GM18858 (cell line): ENCODE results near the gene GGA2.
"Not testable (repeated sequence)": the region's sequence is repeated elsewhere in the genome, so short reads cannot be mapped to it uniquely, and the experiment has no call there.

Experiments
- ATAC-seq: cut with Tn5 transposase; IDR thresholded peaks from one replicate; pipeline ENCODE4 v1.9.1; 2021; ENCODE audit not compliant: unreplicated experiment

The GGA2 gene

DNA sequence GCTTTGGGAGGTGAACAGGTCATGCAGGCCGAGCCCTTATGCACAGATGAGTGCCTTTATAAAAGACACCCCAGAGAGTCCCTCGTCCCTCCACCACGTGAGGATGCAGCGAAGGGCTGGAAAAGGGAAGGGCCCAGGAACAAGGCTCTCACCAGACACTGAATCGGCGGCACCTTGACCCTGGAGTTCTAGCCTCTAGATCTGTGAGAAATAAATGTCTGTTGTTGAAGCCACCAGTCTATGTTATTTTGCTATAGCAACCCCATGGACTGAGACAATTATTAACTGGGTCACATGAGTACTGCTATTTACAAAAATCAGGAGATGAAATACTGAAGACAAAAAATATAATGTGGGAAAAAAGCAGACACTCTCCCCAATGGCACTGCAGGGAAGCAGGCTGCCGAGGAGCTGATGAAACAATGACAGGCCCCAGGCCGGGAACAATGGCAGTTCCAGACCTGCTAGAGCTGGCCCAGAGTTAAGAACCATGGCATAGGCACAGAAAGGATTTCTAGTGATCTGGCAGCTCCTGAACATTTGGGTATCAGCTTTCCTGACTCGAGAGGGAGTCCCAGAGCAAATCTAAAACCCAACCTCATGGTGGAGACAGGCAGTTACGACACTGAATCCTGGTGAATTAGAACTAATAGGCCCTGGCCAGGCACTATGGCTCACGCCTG lies 17.8 kb upstream of the GGA2 start:
- ATAC-seq: no peak

DNA sequence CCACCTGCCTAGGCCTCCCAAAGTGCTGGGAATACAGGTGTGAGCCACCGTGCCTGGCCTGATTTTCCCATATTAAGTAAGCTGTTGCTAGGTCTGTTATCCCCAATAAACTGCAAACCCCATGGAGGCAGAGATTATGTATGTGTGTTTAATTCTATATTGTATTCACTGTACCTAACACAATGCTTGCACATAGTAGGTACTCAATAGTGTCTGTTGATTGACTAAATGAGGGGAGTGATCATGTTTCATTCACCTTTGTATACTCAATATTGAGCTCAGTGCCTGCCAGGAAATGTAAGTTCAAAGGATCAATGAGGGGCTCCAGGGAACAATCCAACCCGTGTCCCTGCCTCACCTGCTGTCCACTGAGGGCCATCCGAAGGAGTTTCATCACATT lies 14.6 kb upstream of the GGA2 start:
- no peak for ATAC-seq

DNA sequence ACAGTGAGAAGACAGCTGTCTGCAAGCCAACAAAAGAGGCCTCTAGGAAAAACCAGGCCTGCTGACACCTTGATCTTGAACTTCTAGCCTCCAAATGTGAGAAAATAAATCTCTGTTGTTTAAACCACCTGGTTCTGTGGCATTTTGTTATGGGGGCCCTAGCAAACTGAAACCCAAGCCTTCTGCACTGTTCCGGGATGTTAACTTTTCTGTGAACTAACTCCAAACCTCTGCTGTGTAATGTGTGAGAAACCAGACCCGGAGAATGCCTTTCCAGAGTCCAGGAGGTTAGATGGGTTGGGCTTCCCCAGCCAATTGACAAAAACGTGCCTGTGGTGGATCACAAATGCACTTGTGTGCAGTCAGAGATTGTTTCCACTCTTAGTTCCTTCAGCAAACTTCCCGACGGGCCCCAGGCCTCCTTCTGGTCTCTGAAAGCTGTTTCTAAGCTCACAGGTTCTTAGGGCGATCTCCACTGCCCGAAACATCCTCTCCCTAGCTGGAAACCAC lies 13.6 kb upstream of the GGA2 start:
- no peak for ATAC-seq

DNA sequence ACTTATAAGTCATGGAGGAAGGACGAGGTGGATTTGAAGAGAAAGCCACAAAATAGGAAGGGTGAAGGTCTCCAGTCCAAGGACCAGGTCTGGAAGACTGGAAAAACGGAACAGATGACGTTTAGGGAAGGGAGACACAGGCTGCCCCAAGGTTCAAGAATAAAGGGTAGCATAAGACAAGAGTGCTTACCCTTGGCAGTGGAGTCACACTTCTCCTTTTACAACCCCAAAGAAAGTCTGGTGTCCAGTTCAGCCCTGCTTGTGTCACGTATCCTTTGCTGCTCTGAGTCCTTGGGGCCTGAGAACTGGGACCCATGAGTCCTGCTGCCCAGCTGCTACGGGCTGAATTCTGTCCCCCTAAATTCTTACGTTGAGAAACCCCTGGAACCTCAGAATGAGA lies 13.0 kb upstream of the GGA2 start:
- ATAC-seq: no peak

DNA sequence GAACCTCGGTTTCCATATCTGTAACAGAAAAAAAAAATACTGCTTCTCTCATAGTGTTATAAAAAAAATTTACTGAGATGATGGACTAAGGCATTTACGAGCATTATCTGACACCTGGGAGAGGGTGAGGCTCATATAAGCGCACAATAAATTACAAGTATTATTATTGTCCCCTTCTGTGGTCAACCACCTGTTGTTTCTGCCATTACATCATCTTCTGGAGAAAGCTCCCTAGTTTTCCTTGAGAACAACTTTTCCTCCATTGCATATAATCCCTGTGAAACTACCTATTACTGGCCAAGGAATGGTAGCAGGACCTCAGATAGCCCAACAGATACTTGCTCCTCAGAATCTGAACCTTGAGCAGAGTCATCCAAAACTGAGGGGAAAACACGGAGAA lies 11.7 kb upstream of the GGA2 start:
- ATAC-seq: no peak

DNA sequence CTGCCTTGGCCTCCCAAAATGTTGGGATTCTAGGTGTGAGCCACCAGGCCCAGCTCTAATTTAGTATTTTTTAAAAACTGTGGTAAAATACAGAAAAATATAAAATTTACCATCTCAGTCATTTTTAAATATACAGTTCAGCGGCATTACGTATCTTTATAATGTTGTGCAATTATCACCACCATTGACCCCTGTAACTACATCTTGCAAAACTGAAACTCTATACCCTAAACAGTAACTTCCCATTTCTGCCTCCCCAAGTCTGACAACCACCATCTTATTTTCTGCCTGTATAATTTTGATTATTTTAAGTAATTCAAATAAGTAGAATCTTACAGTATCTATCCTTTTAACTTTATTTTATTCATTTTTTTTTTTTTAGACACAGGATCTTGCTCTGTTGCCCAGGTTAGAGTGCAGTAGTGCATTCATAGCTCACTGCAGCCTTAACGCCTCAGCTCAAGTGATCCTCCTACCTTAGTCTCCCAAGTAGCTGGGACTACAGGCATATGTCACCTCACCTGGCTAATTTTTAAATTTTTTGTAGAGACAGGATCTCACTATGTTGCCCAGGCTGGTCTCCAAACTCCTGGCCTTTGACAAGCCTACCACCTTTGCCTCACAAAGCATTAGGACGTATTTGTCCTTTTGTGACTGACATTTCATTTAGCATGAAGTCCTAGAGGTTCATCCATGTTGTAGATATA lies 10.9 kb upstream of the GGA2 start:
- no peak for ATAC-seq

DNA sequence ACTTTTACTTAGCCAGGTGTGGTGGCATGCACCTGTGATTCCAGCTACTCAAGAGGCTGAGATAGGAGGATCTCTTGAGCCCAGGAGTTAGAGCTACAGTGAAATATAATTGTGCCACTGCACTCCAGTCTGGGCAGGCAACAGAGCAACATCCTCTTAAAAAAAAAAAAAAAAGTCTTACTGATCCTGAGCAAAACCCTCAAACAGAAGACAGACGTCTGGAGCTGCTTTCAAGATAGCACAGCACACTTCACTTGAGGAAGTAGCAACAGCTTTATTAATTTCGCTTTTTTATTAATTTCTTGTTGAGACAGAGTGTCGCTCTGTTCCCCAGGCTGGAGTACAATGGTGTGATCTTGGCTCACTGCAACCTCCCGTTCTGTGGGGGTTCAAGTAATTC lies 10.2 kb upstream of the GGA2 start:
- no peak for ATAC-seq

DNA sequence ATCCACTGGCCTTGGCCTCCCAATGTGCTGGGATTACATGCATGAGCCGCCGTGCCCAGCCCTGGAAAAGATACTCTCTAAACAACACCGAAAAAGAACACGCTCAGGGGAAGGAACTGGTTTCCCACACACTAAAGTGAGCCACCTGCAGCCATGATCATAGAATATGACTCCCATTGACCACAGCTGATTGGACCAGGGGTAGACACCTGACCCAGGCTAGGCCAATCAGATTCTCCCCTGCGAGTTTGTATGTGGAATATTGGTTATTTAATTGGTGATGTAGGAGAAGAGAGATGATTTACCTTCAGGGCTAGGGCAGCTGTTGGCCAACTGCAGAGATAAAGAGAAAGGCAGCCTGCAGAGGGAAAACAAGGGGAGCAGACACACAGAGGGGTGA lies 9.0 kb upstream of the GGA2 start:
- no peak for ATAC-seq

DNA sequence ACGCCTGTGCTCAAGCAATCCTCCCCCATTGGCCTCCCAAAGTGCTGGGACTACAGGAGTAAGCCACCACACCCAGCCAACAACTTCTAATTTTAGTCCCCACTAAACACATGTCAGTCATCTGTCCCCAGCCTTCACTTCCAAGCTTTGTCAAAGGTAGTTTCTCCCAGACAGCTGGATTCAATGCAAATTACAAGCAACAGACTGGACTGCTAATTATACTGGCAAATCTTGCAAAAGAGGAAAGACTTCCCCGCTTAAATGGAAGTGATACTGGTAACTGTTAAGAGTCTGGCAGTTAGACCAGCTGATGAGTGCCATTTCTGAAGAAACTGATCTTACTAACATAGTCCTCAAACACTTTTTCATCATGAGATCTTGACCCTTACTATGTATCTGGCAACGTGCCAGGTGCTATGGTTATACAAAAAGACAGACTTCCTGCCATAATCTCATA lies 8.2 kb upstream of the GGA2 start:
- no peak for ATAC-seq

DNA sequence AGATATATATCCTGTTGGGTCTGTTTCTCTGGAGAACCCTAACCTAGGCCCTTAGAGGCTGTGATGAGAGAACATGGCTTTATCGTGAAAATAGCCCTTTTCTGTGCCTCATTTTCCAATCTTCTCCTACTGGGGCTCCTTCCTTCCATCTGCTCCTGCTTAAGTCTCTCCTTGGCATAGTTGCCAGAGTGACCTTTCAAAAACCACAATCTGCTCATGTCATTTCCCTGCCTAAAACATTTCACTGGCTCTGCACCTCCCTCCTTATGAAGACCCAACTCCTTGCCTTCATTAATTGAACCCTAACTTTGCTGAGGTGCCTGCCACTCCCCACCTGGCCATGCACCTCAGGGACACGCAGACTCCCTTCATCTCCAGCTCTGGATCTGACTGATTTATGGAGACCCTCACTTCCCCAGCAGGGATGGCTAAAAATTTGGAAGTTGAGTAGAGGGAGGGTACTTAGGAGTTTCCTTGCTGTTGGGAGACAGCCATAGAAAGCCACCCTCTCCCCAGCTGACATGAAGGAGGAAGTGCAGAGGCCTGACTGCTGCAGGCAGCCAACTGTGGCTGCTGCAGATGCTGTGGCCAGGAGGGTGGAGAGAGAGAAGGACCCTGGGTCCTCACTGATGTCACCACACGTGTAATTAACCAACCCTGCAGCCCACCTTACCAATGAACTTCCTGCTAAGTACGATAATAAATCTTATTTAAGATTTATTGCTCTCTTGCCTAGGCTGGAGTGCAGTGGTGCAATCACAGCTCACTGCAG lies 6.3 kb upstream of the GGA2 start:
- no peak for ATAC-seq

DNA sequence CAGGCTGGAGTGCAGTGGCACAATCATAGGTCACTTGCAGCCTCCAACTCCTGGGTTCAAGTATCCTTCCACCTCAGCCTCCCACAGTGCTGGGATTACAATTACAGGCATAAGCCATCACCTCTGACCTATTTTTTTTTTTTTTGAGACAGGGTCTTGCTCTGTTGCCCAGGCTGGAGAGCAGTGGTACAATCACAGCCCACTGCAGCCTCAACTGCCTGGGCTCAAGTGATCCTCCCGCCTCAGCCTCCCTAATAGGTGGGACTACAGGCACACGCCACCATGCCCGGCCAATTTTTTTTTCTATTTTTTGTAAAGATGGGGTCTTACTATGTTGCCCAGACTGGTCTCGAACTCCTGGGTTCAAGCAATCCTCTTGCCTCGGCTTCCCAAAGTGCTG lies 5.6 kb upstream of the GGA2 start:
- ATAC-seq: no peak

DNA sequence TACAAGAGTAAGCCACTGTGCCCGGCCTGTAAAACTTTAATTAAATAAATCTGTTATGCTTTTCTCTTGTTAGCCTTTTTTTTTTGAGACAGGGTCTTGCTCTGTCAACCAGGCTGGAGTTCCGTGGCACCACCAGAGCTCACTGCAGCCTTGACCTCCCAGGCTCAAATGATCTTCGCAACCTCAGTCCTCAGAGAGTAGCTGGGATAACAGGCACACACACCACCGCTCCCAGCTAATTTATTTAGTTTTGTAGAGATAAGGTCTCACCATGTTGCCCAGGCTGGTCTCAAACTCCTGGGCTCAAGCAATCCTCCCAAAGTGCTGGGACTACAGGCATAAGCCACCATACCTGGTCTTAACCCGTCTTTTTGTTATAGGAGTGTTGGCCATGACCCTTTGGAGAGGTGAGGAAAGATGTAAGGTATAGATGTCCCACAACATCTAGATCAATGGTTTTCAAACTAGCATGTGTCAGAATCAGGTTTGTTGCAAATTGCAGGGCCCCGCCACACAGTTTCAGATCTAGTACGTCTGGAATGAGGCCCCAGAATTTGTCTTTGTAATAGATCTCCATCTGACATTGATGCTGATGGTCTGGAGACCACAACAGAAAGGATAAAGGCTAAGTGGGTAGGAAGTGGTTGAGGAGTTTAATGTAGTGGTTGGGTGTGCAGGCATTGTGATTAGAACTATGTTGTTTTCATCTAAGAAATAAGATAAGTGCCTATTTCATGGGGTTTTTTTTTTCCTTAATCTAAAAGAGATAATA lies 4.3 kb upstream of the GGA2 start:
- ATAC-seq: no peak

DNA sequence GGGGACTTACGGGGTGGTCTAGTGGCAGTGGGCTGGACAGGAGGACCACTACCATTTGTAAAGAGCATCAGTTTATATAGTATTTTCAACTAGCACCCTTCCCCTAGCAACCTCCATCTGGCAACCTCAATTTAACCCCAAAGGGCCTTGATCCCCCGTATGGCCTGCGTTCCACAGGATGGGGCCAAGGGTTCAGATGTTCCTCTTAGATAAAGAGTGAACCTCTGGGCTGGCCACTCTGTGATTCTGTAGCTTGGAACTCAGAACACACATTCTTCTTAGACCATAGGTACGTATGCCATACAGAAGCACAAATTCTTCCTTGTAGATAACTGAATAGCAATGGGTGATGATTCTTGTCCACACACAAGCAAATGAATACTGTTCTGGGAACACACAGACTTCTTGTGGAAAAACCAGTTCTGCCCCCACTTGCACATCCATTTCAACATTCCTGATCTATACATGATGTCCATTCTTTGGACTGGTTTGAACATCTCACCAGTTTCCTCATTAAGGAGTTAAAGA lies 1.9 kb upstream of the GGA2 start:
- ATAC-seq: no peak

DNA sequence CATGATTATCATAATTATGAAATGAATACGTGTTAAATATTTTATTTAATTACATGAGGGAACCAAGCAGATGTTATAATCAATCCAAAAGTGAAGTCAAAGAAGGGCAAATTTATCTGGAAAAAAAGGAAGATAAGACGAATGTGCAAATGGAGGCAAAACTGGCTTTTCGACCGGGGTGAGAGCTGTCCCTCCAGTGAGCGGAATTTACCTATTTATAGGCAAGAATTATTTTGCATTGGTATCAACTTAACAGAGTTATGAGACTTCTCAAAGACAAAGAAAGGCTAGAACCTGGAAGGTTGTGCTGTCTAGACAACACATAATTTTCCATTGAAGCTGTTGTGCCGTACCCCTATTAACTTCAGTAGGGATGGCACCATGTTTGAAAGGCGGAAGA lies 1.4 kb upstream of the GGA2 start:
- ATAC-seq: no peak

DNA sequence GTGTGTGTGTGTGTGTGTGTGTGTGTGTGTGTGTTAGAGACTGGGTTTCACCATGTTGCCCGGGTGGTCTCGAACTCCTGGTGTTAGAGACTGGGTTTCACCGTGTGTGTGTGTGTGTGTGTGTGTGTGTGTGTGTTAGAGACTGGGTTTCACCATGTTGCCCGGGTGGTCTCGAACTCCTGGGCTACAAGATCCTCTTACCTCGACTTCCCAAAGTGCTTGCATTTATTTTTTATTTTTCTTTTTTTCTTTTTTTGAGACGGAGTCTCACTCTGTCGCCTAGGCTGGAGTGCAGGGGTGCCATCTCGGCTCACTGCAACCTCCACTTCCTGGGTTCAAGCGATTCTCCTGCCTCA lies 599 bp upstream of the GGA2 start:
- not testable (repeated sequence) for ATAC-seq

DNA sequence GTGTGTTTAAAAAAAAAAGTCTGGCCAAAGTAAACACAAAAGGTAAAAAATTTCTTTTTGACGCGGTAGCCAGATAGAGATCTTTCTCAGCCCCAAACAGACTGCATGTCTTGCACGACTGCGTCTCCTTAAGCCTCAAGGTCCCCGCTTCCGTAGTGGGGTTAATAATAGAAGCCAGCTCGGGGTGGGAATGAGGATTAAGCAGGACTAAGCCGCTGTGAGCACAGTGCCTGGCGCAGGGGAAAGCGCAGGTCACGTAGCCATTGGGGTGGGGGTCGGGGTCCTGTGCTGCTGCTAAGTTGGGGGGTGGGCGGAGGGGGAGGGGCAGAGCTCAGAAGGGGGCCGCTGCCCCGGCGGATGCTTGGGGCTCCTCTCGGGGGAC lies 521 bp downstream of the GGA2 start:
- ATAC-seq: no peak

DNA sequence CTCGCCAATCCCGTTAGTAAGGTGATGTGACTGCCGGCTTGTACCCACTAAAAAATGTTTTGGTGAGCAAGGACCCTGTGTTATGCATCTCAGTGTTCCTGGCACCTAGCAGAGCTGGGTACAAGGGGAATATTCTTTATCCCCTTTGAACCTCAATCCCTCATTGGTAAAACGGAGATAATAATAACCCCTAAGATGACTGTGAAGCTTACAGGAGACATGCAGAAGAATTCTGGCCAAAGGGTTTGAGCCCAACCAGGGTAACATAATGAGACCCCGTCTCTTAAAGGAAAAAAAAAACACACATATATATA lies 896 bp downstream of the GGA2 start:
- no peak for ATAC-seq

DNA sequence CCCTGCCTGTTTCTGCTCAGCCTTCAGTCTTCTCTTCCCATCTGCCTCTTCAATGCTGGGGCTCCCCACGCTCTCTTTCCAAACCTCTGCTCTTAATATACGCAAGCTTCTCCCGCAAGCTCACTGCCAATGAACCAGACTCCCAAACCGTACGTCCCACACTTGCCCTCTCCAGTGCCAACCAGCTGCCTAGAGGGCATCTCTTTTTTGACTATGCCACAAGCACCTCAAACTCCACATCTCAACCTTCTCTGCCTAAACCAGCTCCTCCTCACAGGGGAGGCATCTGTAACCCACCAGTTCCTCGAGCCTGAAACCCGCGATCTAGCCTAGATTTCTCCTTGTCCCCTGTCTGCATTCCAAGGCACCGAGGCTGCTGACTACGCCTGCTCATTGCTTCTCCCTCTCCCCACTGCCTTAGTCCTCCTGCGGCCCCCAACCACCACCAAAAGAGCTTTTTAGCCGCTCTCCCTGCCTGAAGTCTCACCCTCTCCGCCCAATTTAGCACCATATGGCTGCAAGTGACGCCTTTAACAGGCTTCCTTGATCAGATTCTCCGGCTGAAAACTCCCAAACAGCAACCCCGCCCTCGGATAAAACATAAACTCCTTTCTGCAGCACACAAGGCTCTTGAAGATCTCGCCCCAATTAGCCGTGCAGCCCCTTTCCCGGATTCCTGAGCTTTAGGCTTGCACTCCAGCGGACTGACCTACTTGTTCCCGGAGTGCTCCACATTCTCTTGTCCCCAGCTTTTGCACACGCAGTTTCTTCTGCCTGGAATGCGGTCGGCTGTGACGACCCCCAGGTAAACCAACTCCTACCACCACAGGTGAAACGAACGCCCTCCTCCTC lies 1.5 kb downstream of the GGA2 start:
- no peak for ATAC-seq

DNA sequence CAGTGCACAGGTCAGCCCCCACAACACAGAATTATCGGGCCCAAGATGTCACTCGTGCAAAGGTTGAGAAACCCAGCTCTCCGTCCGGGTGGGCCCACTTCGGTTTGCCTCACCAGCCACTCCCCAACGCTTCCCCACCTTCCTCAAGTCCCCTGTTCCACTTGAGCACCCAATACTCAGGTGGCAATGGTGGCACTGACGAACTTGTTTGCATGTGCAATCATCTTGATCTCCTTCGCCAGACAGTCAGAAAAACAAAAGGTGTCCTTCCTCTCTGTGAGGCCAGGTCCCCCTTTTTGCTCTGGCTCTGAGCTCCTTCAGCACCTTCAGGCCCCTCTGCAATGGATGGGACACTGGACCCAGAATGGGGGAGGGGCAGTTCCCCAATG lies 3.7 kb downstream of the GGA2 start:
- ATAC-seq: no peak
